Vagina (tissue), 2 donors: ENCODE results near the gene NBEAL1. TPM values are rescaled to one million over a fixed set of nuclear protein-coding genes. Genes with fewer than 3 reads are reported as not detected.
"Not testable (repeated sequence)": the region's sequence is repeated elsewhere in the genome, so short reads cannot be mapped to it uniquely, and the experiment has no call there.

Experiments
- DNase-seq, 2 donors: peaks; one replicate each; pipeline ENCODE4 v3.0.0-alpha.2; 2017; ENCODE audit errors: extremely low spot score in 2 of 2
- H3K27ac ChIP-seq: fragments of 200-600 bp; sonication (generic); one replicate; pipeline ENCODE4 v1.5.1; 2019
- H3K27me3 ChIP-seq: fragments of 200-600 bp; sonication (generic); one replicate; pipeline ENCODE4 v1.5.1; 2019
- H3K36me3 ChIP-seq, 2 donors: fragments of 200-600 bp; sonication (generic); one replicate each; pipeline ENCODE4 v1.5.1; 2017 to 2019
- H3K4me1 ChIP-seq: fragments of 200-600 bp; sonication (generic); one replicate; pipeline ENCODE4 v1.5.1; 2019
- H3K4me3 ChIP-seq, 2 donors: fragments of 200-600 bp; sonication (generic); 1 replicate in 1 of 2; 2 replicates in 1 of 2; pipeline ENCODE4 v1.5.1; 2016 to 2019
- H3K9me3 ChIP-seq: fragments of 200-600 bp; sonication (generic); one replicate; pipeline ENCODE4 v1.5.1; 2019
- CTCF ChIP-seq, 3 experiments: fragments of 450-650 bp in 2 of 3; fragments of 200-600 bp in 1 of 3; sonication (generic) in 1 of 3; IDR thresholded peaks; one replicate each; pipeline ENCODE4 v1.5.1; 2017 to 2019; ENCODE audit warnings: antibody characterized with exemption in 3 of 3, mild to moderate bottlenecking in 2 of 3, moderate library complexity in 2 of 3
- POLR2A ChIP-seq, 2 donors: fragments of 450-650 bp; IDR thresholded peaks; one replicate each; pipeline ENCODE4 v1.6.1; 2017; ENCODE audit warnings: antibody characterized with exemption in 2 of 2, mild to moderate bottlenecking in 2 of 2, moderate library complexity in 2 of 2
- POLR2AphosphoS5 ChIP-seq, 2 donors: sonication (generic); formaldehyde crosslinking; IDR thresholded peaks; one replicate each; pipeline ENCODE4 v1.9.0; 2017; ENCODE audit warnings: antibody characterized with exemption in 2 of 2, mild to moderate bottlenecking in 2 of 2, low read depth in 1 of 2; ENCODE audit not compliant: insufficient read depth in 1 of 2
- intact Hi-C: fragments of 100-400 bp; cut with DNase I; formaldehyde crosslinking; loops from one replicate; pipeline ENCODE4 v1.15.1; 2023
- total RNA-seq: library from RNA; depleted of rRNA; stranded (reverse); fragments of >200 nt; gene quantifications from one replicate; pipeline ENCODE4 v1.2.3, GENCODE V29; 2016

Gene NBEAL1
- total RNA-seq, 1 donor from 2014 or later, result 26.3 TPM

- Histone ChIP-seq H3K27ac (no peak overlapping the region), H3K9me3 (no peaks in the 10 kb centered on the region), H3K36me3 (peaks cover 0 to 41% of the 10 kb centered on the region in 2 donors), H3K4me3 (no peak overlapping the region), H3K27me3 (no peaks in the 10 kb centered on the region), H3K4me1 (no peaks in the 10 kb centered on the region)
- no peak for TF ChIP-seq POLR2A (IDR thresholded peaks at IDR 0.05)
- no peak for TF ChIP-seq CTCF (IDR thresholded peaks at IDR 0.05)
- no peak for TF ChIP-seq POLR2AphosphoS5 (IDR thresholded peaks at IDR 0.05; ENCODE audit: insufficient read depth in 1 of 2, low read depth in 1 of 2)
- DNase-seq, result no peak
- intact Hi-C loops, result no loop called here
Observed at GRCh38 chr2:203112342-203112741, 97.7 kb downstream of the NBEAL1 start.

GRCh38 chr2:203115201-203115700 is 100.6 kb downstream of the NBEAL1 start:
- H3K4me3 ChIP-seq, DNase-seq, intact Hi-C loops, H3K27ac ChIP-seq, H3K27me3 ChIP-seq, H3K4me1 ChIP-seq, H3K9me3 ChIP-seq: not testable (repeated sequence)
- peaks cover 0 to 26% of the 10 kb centered on the region in 2 donors for H3K36me3 ChIP-seq

- Histone ChIP-seq H3K9me3 (no peaks in the 10 kb centered on the region), H3K36me3 (peaks cover 0 to 23% of the 10 kb centered on the region in 2 donors), H3K27me3 (no peaks in the 10 kb centered on the region), H3K4me3 (no peak overlapping the region), H3K4me1 (no peaks in the 10 kb centered on the region), H3K27ac (no peak overlapping the region)
- TF ChIP-seq POLR2AphosphoS5 (IDR thresholded peaks at IDR 0.05; ENCODE audit: insufficient read depth in 1 of 2, low read depth in 1 of 2) (no peak), POLR2A (IDR thresholded peaks at IDR 0.05) (no peak), CTCF (IDR thresholded peaks at IDR 0.05) (no peak)
- intact Hi-C loops, result no loop called here
- DNase-seq, result no peak
Observed at GRCh38 chr2:203122317-203122986, 107.8 kb downstream of the NBEAL1 start.

GRCh38 chr2:203126996-203127395 is 112.3 kb downstream of the NBEAL1 start:
- H3K4me3 ChIP-seq, result no peak overlapping the region
- H3K36me3 ChIP-seq, result peaks cover 0 to 42% of the 10 kb centered on the region in 2 donors
- no peak for DNase-seq
- H3K27ac ChIP-seq, result no peak overlapping the region
- intact Hi-C loops, result no loop called here
- no peak for TF ChIP-seq POLR2A (IDR thresholded peaks at IDR 0.05)
- no peak for TF ChIP-seq POLR2AphosphoS5 (IDR thresholded peaks at IDR 0.05; ENCODE audit: insufficient read depth in 1 of 2, low read depth in 1 of 2)
- no peak for TF ChIP-seq CTCF (IDR thresholded peaks at IDR 0.05)
- no peaks in the 10 kb centered on the region for H3K27me3 ChIP-seq
- no peaks in the 10 kb centered on the region for H3K9me3 ChIP-seq
- no peaks in the 10 kb centered on the region for H3K4me1 ChIP-seq

GRCh38 chr2:203135105-203135504 is 120.4 kb downstream of the NBEAL1 start:
- Histone ChIP-seq H3K36me3 (peaks cover 0 to 17% of the 10 kb centered on the region in 2 donors), H3K9me3 (no peaks in the 10 kb centered on the region), H3K27me3 (no peaks in the 10 kb centered on the region), H3K4me1 (no peaks in the 10 kb centered on the region), H3K4me3 (no peak overlapping the region), H3K27ac (no peak overlapping the region)
- intact Hi-C loops, result no loop called here
- no peak for TF ChIP-seq POLR2AphosphoS5 (IDR thresholded peaks at IDR 0.05; ENCODE audit: insufficient read depth in 1 of 2, low read depth in 1 of 2)
- TF ChIP-seq CTCF (IDR thresholded peaks at IDR 0.05), result no peak
- TF ChIP-seq POLR2A (IDR thresholded peaks at IDR 0.05), result no peak
- DNase-seq, result no peak
